HG03095 (cell line): ENCODE results near the gene MAP3K2.

Experiments
- ATAC-seq: cut with Tn5 transposase; IDR thresholded peaks from one replicate; pipeline ENCODE4 v1.9.1; 2021; ENCODE audit warnings: moderate library complexity; ENCODE audit not compliant: unreplicated experiment

The MAP3K2 gene

GRCh38 chr2:127386764-127387654 lies 766 bp downstream of the MAP3K2 start:
- peak; percentile 53 for ATAC-seq

GRCh38 chr2:127386246-127386645 lies 1.5 kb downstream of the MAP3K2 start:
- no peak for ATAC-seq

- no peak for ATAC-seq
Measured at GRCh38 chr2:127384529-127384928, 3.2 kb downstream of the MAP3K2 start.

DNA sequence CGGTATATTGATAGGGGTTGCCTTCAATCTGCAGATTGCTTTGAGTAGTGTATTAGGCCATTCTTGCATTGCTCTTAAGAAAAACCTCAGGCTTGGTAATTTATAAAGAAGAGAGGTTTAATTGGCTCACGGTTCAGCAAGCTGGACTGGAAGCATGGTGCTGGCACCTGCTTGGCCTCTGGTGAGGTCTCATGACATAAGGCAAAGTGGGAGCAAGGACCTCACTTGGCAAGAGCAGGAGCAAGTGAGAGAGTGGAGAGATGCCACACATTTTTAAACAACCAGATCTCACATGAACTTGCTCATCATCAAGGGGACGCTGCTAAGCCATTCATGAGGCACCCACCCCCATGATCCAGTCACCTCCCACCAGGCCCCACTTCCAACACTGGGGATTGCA lies 4.9 kb downstream of the MAP3K2 start:
- no peak for ATAC-seq

DNA sequence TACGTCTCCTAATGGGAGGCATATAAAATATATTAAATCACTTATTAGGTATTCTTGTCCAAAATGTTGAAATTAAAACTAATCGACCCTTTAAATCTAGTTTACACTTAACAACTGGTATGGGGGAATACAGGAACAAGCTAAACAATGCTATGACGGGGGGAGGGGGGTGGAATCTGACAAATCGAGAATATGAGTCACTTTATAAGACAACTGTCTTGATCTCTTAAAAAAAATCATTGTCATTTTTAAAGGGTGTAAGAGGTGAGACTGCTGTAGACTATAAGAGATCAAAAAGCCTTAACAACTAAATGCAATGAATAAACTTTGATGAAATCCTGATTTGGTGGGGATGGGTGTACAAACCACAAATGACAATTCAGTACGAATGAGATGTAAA lies 6.0 kb downstream of the MAP3K2 start:
- ATAC-seq: no peak

DNA sequence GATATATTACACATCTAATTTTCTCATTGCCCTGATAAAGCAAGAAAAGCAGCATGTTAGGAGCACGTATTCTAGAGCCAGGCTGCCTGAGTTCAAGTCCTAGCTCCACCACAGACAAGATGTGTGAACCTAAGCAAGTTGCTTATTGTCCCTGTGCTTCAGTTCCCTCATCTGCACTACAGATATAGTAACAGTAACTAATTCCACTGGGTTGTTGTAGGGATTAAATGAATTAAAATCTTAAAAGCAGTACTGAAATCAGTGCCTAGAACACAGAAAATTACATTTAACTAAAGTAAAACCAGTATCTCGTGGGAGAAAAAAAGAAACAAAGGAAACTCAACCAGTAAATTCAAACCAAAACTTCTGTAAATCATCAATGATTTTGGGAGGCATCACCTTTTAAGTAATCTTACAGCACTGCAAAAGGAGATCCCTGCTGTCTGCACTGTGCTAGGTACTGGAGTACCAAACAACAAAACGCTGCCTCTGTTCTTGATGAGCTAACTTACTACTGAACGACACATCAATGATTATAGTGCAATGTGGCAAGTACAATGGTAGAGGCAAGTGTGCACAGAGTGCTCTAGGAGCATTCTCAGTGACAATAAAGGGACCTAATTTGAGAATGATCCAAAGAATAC lies 7.9 kb downstream of the MAP3K2 start:
- peak; percentile 59 for ATAC-seq

GRCh38 chr2:127378720-127379119 lies 9.1 kb downstream of the MAP3K2 start:
- ATAC-seq: no peak

DNA sequence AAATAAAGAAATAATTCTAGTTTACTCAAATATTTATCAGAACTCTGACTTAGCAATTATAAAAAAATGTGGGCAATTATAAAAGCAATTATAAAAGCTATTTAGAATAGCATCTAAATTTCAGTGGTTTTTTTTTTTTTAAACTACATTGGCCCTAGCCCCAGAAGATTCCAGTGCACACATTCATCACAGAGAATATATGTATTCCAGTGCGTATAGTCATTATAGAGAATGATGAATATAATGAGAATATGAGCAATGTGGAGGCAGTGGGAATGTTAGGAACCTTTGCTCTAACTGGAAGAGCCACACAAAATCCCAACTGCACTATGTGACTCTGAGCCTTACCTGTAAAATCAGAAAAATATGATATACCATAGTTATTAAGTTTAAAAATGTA lies 10.5 kb downstream of the MAP3K2 start:
- ATAC-seq: no peak

- ATAC-seq: no peak
Measured at GRCh38 chr2:127376257-127376656, 11.5 kb downstream of the MAP3K2 start.

- no peak for ATAC-seq
Measured at GRCh38 chr2:127373362-127374083, 14.3 kb downstream of the MAP3K2 start.

GRCh38 chr2:127371037-127371436 lies 16.7 kb downstream of the MAP3K2 start:
- no peak for ATAC-seq

- ATAC-seq: no peak
Measured at GRCh38 chr2:127370010-127370409, 17.8 kb downstream of the MAP3K2 start.

GRCh38 chr2:127365211-127365643 lies 22.5 kb downstream of the MAP3K2 start:
- ATAC-seq: no peak

- no peak for ATAC-seq
Measured at GRCh38 chr2:127362971-127363370, 24.8 kb downstream of the MAP3K2 start.

GRCh38 chr2:127361929-127362885 lies 25.6 kb downstream of the MAP3K2 start:
- no peak for ATAC-seq

DNA sequence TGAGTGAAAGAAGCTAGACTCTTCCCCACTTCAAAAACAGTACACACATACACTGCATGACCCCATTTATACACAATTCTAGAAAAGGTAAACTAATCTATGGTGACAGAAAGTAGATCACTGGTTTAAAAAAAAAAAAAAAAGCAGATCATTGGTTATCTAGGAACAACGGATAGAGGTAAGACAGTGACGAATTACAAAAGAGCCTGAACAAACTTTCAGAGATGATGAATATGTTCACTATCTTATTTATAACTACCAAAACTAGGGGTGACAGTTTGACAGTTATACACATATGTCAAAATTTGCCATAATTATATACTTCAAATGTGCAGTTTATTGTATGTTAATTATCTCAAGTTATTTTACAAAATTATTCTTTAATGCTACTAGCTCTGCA lies 27.5 kb downstream of the MAP3K2 start:
- no peak for ATAC-seq

DNA sequence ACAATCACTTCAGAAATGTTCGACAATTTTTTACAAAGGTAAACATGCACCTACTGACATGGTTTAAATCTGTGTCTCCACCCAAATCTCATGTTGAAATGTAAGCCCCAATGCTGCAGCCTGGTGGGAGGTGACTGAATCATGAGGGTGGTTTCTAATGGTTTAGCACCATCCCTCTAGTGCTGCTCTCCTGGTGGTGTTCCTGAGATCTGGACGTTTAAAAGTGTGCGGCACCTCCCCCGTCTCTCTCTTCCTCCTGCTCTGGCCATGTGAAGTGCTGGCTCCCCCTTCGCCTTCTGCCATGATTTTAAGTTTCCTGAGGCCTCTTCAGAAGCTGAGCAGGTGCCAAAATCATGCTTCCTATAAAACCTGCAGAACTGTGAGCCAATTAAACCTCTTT lies 28.3 kb downstream of the MAP3K2 start:
- ATAC-seq: no peak

- ATAC-seq: no peak
Measured at GRCh38 chr2:127358971-127359370, 28.8 kb downstream of the MAP3K2 start.

- no peak for ATAC-seq
Measured at GRCh38 chr2:127358044-127358443, 29.7 kb downstream of the MAP3K2 start.

GRCh38 chr2:127357591-127357990 lies 30.2 kb downstream of the MAP3K2 start:
- ATAC-seq: no peak

DNA sequence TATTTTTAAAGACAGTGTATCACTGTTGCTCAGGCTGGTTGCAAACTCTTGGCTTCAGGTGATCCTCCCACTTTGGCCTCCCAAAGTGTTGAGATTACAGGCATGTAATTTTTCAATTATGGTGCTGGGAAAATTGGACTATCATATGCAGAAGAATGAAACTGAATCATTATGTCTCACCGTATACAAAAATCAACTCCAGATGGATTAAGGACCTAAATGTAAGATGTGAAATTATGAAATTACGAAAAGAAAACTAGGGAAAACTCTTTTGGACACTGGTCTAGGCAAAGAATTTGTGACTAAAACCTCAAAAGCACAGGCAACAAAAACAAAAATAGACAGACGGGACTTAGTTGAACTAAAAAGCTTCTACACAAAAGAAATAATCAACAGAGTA lies 31.2 kb downstream of the MAP3K2 start:
- no peak for ATAC-seq
